Osteoblast (primary cell): Measurements from ENCODE around the gene CSPG4. TPM values are rescaled to one million over a fixed set of nuclear protein-coding genes. Genes with fewer than 3 reads are reported as not detected.
"Not testable (repeated sequence)": the region's sequence is repeated elsewhere in the genome, so short reads cannot be mapped to it uniquely, and the experiment has no call there.

Source experiments
- DNase-seq: peaks from one replicate; pipeline ENCODE4 v3.0.0; 2011; ENCODE audit warnings: low spot score, mixed read lengths; ENCODE audit not compliant: insufficient read length; ENCODE audit errors: missing footprints
- H2AFZ ChIP-seq: 2 replicates; pipeline ENCODE4 v1.6.0; 2011; ENCODE audit warnings: mild to moderate bottlenecking, low read length
- H3K27ac ChIP-seq: 2 replicates; pipeline ENCODE4 v1.5.1; 2011; ENCODE audit warnings: mild to moderate bottlenecking, low read depth, low read length, moderate library complexity
- H3K27me3 ChIP-seq: 2 replicates; pipeline ENCODE4 v1.6.0; 2012; ENCODE audit warnings: mild to moderate bottlenecking, control low read depth, inconsistent platforms, low read length, moderate library complexity; ENCODE audit not compliant: insufficient read depth
- H3K36me3 ChIP-seq: 2 replicates; pipeline ENCODE4 v1.5.1; 2011; ENCODE audit warnings: mild to moderate bottlenecking, low read length, control low read depth, moderate library complexity; ENCODE audit not compliant: insufficient read depth
- H3K4me1 ChIP-seq: 2 replicates; pipeline ENCODE4 v1.5.1; 2011; ENCODE audit warnings: mild to moderate bottlenecking, low read length, control low read depth, moderate library complexity; ENCODE audit not compliant: insufficient read depth
- H3K4me2 ChIP-seq: 2 replicates; pipeline ENCODE4 v1.6.0; 2011; ENCODE audit warnings: mild to moderate bottlenecking, low read length; ENCODE audit not compliant: insufficient read depth
- H3K4me3 ChIP-seq: fragments of 200-600 bp; sonication (generic); 3 replicates; pipeline ENCODE4 v1.5.1; 2012; ENCODE audit warnings: mild to moderate bottlenecking, low read length, inconsistent platforms; ENCODE audit not compliant: insufficient read depth
- H3K79me2 ChIP-seq: 2 replicates; pipeline ENCODE4 v1.6.0; 2012; ENCODE audit warnings: mild to moderate bottlenecking, low read length, control low read depth, inconsistent platforms; ENCODE audit not compliant: insufficient read depth
- H3K9me3 ChIP-seq: 2 replicates; pipeline ENCODE4 v1.5.1; 2011; ENCODE audit warnings: low read depth, low read length, control low read depth
- H4K20me1 ChIP-seq: 2 replicates; pipeline ENCODE4 v1.6.0; 2012; ENCODE audit warnings: mild to moderate bottlenecking, low read length, control low read depth; ENCODE audit not compliant: insufficient read depth
- CTCF ChIP-seq: IDR thresholded peaks from 2 replicates; pipeline ENCODE4 v1.5.1; 2011; ENCODE audit warnings: mild to moderate bottlenecking, low read depth, low read length, moderate library complexity; ENCODE audit errors: extremely low read depth
- total RNA-seq: library from RNA; depleted of rRNA; stranded (reverse); fragments of >200 nt; gene quantifications from 2 replicates; pipeline ENCODE4 v1.2.3, GENCODE V29; 2012

The CSPG4 gene
- total RNA-seq, 1 donor, result 20.3 TPM

- Histone ChIP-seq H3K27me3 (no peaks in the 10 kb centered on the region), H4K20me1 (peaks cover 2% of the 10 kb centered on the region), H3K4me2 (no peak overlapping the region), H3K4me1 (peaks cover 5% of the 10 kb centered on the region), H3K9me3 (no peaks in the 10 kb centered on the region), H3K4me3 (no peak overlapping the region), H3K27ac (no peak overlapping the region), H2AFZ (no peak overlapping the region), H3K36me3 (no peaks in the 10 kb centered on the region), H3K79me2 (peaks cover 33% of the 10 kb centered on the region)
- peak; percentile 44 for DNase-seq
- TF ChIP-seq CTCF, result no peak
Measured at GRCh38 chr15:75705854-75706681, 6.6 kb downstream of the CSPG4 start.

GRCh38 chr15:75705375-75705774 is 7.3 kb downstream of the CSPG4 start:
- peaks cover 12% of the 10 kb centered on the region for H3K4me1 ChIP-seq
- not testable (repeated sequence) for H3K36me3 ChIP-seq, H3K4me2 ChIP-seq, DNase-seq, H2AFZ ChIP-seq, H3K27me3 ChIP-seq, H3K4me3 ChIP-seq, H3K9me3 ChIP-seq, H4K20me1 ChIP-seq, H3K27ac ChIP-seq
- peaks cover 33% of the 10 kb centered on the region for H3K79me2 ChIP-seq

- H3K36me3 ChIP-seq, result no peaks in the 10 kb centered on the region
- no peak overlapping the region for H3K4me3 ChIP-seq
- H2AFZ ChIP-seq, result no peak overlapping the region
- peaks cover 7% of the 10 kb centered on the region for H4K20me1 ChIP-seq
- no peaks in the 10 kb centered on the region for H3K9me3 ChIP-seq
- TF ChIP-seq CTCF, result no peak
- H3K27ac ChIP-seq, result peak overlapping the region; percentile 37
- no peak overlapping the region for H3K4me2 ChIP-seq
- peaks cover 29% of the 10 kb centered on the region for H3K79me2 ChIP-seq
- peak; percentile 37 for DNase-seq
- H3K27me3 ChIP-seq, result no peaks in the 10 kb centered on the region
- peaks cover 19% of the 10 kb centered on the region for H3K4me1 ChIP-seq
Measured at GRCh38 chr15:75704618-75705017, 8.0 kb downstream of the CSPG4 start.

- Histone ChIP-seq H3K4me1 (peaks cover 22% of the 10 kb centered on the region), H3K79me2 (peaks cover 26% of the 10 kb centered on the region), H3K9me3 (no peaks in the 10 kb centered on the region), H3K4me2 (no peak overlapping the region), H3K27me3 (no peaks in the 10 kb centered on the region), H3K36me3 (no peaks in the 10 kb centered on the region), H3K4me3 (no peak overlapping the region), H3K27ac (peak overlapping the region; percentile 37), H2AFZ (no peak overlapping the region), H4K20me1 (peaks cover 7% of the 10 kb centered on the region)
- no peak for TF ChIP-seq CTCF
- peak; percentile 65 for DNase-seq
Measured at GRCh38 chr15:75704263-75704615, 8.4 kb downstream of the CSPG4 start.

- H3K9me3 ChIP-seq, H3K4me2 ChIP-seq, H3K27me3 ChIP-seq, DNase-seq, H3K36me3 ChIP-seq, H4K20me1 ChIP-seq, H3K4me3 ChIP-seq, H2AFZ ChIP-seq: not testable (repeated sequence)
- peaks cover 22% of the 10 kb centered on the region for H3K4me1 ChIP-seq
- H3K27ac ChIP-seq, result peak overlapping the region; percentile 37
- peaks cover 21% of the 10 kb centered on the region for H3K79me2 ChIP-seq
Measured at GRCh38 chr15:75703440-75704262, 9.0 kb downstream of the CSPG4 start.
